ENCODE results near the gene ADCY6. TPM values are rescaled to one million over a fixed set of nuclear protein-coding genes. Genes with fewer than 3 reads are reported as not detected.
A peak's percentile ranks its signal among the peaks of the same experiment; 100 is the strongest.

The ADCY6 gene
- total RNA-seq, 2 donors from 2014 or later = 102 to 109 TPM

GRCh38 chr12:48767521-48767920, 21.4 kb downstream of the ADCY6 start:
- ATAC-seq (ENCODE audit: insufficient number of reproducible peaks, low FRiP score, low read depth) = no peak
- peaks cover 30% of the 10 kb centered on the region for H3K36me3 ChIP-seq
- H3K4me3 ChIP-seq = no peak overlapping the region
- DNase-seq (ENCODE audit: low spot score) = no peak
- no peak for TF ChIP-seq CTCF (IDR thresholded peaks at IDR 0.05)
- H3K27me3 ChIP-seq (replicated peaks; ENCODE audit: insufficient read depth) = no peaks in the 10 kb centered on the region
- no peaks in the 10 kb centered on the region for H3K9me3 ChIP-seq
- peak overlapping the region; percentile 25 to 35 for H3K27ac ChIP-seq
- peaks cover 3 to 22% of the 10 kb centered on the region in 2 donors for H3K4me1 ChIP-seq (ENCODE audit: control insufficient read depth in 1 of 2, low read depth in 2 of 2)

GRCh38 chr12:48767047-48767446, 21.8 kb downstream of the ADCY6 start:
- no peak for DNase-seq (ENCODE audit: low spot score)
- Histone ChIP-seq H3K36me3 (peaks cover 25% of the 10 kb centered on the region), H3K4me3 (no peak overlapping the region), H3K27ac (peak overlapping the region; percentile 4 to 49), H3K27me3 (replicated peaks; ENCODE audit: insufficient read depth) (no peaks in the 10 kb centered on the region), H3K9me3 (no peaks in the 10 kb centered on the region), H3K4me1 (ENCODE audit: control insufficient read depth in 1 of 2, low read depth in 2 of 2) (peaks cover 3 to 22% of the 10 kb centered on the region in 2 donors)
- no peak for TF ChIP-seq CTCF (IDR thresholded peaks at IDR 0.05)
- ATAC-seq (ENCODE audit: insufficient number of reproducible peaks, low FRiP score, low read depth) = no peak

- Histone ChIP-seq H3K27ac (peak overlapping the region; percentile 4 to 11), H3K4me1 (ENCODE audit: control insufficient read depth in 1 of 2, low read depth in 2 of 2) (peaks cover 3 to 22% of the 10 kb centered on the region in 2 donors), H3K36me3 (peaks cover 13% of the 10 kb centered on the region), H3K9me3 (no peaks in the 10 kb centered on the region), H3K27me3 (replicated peaks; ENCODE audit: insufficient read depth) (no peaks in the 10 kb centered on the region), H3K4me3 (no peak overlapping the region)
- ATAC-seq (ENCODE audit: insufficient number of reproducible peaks, low FRiP score, low read depth) (no peak), DNase-seq (ENCODE audit: low spot score) (no peak)
- no peak for TF ChIP-seq CTCF (IDR thresholded peaks at IDR 0.05)
Measured at GRCh38 chr12:48765753-48766162, 23.1 kb downstream of the ADCY6 start.

GRCh38 chr12:48764521-48764920, 24.4 kb downstream of the ADCY6 start:
- Histone ChIP-seq H3K36me3 (peaks cover 5% of the 10 kb centered on the region), H3K27ac (no peak overlapping the region), H3K9me3 (no peaks in the 10 kb centered on the region), H3K4me3 (no peak overlapping the region), H3K27me3 (replicated peaks; ENCODE audit: insufficient read depth) (no peaks in the 10 kb centered on the region), H3K4me1 (ENCODE audit: control insufficient read depth in 1 of 2, low read depth in 2 of 2) (peaks cover 3 to 22% of the 10 kb centered on the region in 2 donors)
- no peak for ATAC-seq (ENCODE audit: insufficient number of reproducible peaks, low FRiP score, low read depth)
- no peak for TF ChIP-seq CTCF (IDR thresholded peaks at IDR 0.05)
- no peak for DNase-seq (ENCODE audit: low spot score)

GRCh38 chr12:48758737-48759136, 30.2 kb downstream of the ADCY6 start:
- H3K4me3 ChIP-seq = no peak overlapping the region
- no peaks in the 10 kb centered on the region for H3K36me3 ChIP-seq
- no peaks in the 10 kb centered on the region for H3K27me3 ChIP-seq (replicated peaks; ENCODE audit: insufficient read depth)
- H3K27ac ChIP-seq = peak overlapping the region in 1 of 2 donors; percentile 25
- TF ChIP-seq CTCF (IDR thresholded peaks at IDR 0.05) = no peak
- DNase-seq (ENCODE audit: low spot score) = no peak
- ATAC-seq (ENCODE audit: insufficient number of reproducible peaks, low FRiP score, low read depth) = no peak
- H3K9me3 ChIP-seq = no peaks in the 10 kb centered on the region
- H3K4me1 ChIP-seq (ENCODE audit: control insufficient read depth in 1 of 2, low read depth in 2 of 2) = no peaks in the 10 kb centered on the region
